Peyer's patch (tissue), 4 donors: Measurements from ENCODE around the gene CSNK1A1L. TPM values are rescaled to one million over a fixed set of nuclear protein-coding genes. Genes with fewer than 3 reads are reported as not detected.

Experiments used
- DNase-seq, 3 donors: peaks; one replicate each; pipeline ENCODE4 v3.0.0-alpha.2; 2017 to 2019
- H3K27ac ChIP-seq, 4 donors: fragments of 200-600 bp; sonication (generic); one replicate each; pipeline ENCODE4 v1.5.1; 2016 to 2019
- H3K27me3 ChIP-seq, 2 donors: fragments of 200-600 bp; sonication (generic); one replicate each; pipeline ENCODE4 v1.5.1; 2019
- H3K36me3 ChIP-seq, 3 donors: fragments of 200-600 bp; sonication (generic); one replicate each; pipeline ENCODE4 v1.5.1; 2016 to 2019
- H3K4me1 ChIP-seq, 4 donors: fragments of 200-600 bp; sonication (generic); one replicate each; pipeline ENCODE4 v1.5.1; 2016 to 2019
- H3K4me3 ChIP-seq, 4 donors: fragments of 200-600 bp; sonication (generic); 1 replicate in 3 of 4; 2 replicates in 1 of 4; pipeline ENCODE4 v1.5.1; 2016 to 2019; ENCODE audit warnings: mild to moderate bottlenecking in 1 of 4
- H3K9me3 ChIP-seq, 4 donors: fragments of 200-600 bp; sonication (generic); one replicate each; pipeline ENCODE4 v1.5.1; 2016 to 2019; ENCODE audit warnings: mild to moderate bottlenecking in 1 of 4
- CTCF ChIP-seq, 6 experiments: fragments of 450-650 bp in 4 of 6; fragments of 200-600 bp in 2 of 6; sonication (generic) in 1 of 6; IDR thresholded peaks; one replicate each; pipeline ENCODE4 v1.5.1; 2017 to 2019; ENCODE audit warnings: antibody characterized with exemption in 6 of 6, mild to moderate bottlenecking in 3 of 6, moderate library complexity in 1 of 6
- POLR2A ChIP-seq, 2 donors: fragments of 450-650 bp; IDR thresholded peaks; one replicate each; pipeline ENCODE4 v1.5.1; 2017; ENCODE audit warnings: antibody characterized with exemption in 2 of 2, mild to moderate bottlenecking in 2 of 2, moderate library complexity in 2 of 2
- total RNA-seq, 4 donors: library from RNA; depleted of rRNA; stranded (reverse); fragments of >200 nt; gene quantifications; one replicate each; pipeline ENCODE4 v1.1.0, GENCODE V29; 2016

The CSNK1A1L gene
- total RNA-seq, 4 donors from 2014 or later, result not detected

GRCh38 chr13:37107456-37107855 is 2.0 kb upstream of the CSNK1A1L start:
- H3K27ac ChIP-seq, result no peak overlapping the region
- TF ChIP-seq CTCF (IDR thresholded peaks at IDR 0.05) (no peak), POLR2A (IDR thresholded peaks at IDR 0.05) (no peak)
- no peak for DNase-seq

GRCh38 chr13:37106642-37107041 is 1.2 kb upstream of the CSNK1A1L start:
- TF ChIP-seq CTCF (IDR thresholded peaks at IDR 0.05) (no peak), POLR2A (IDR thresholded peaks at IDR 0.05) (no peak)
- no peak for DNase-seq
- no peaks in the 10 kb centered on the region for H3K9me3 ChIP-seq
- H3K4me3 ChIP-seq, result no peak overlapping the region
- H3K4me1 ChIP-seq, result no peaks in the 10 kb centered on the region
- no peaks in the 10 kb centered on the region for H3K36me3 ChIP-seq
- no peak overlapping the region for H3K27ac ChIP-seq
- H3K27me3 ChIP-seq, result no peaks in the 10 kb centered on the region

More at GRCh38 chr13:37107456-37107855, 2.0 kb upstream of the CSNK1A1L start:
- no peaks in the 10 kb centered on the region for H3K36me3 ChIP-seq
- no peaks in the 10 kb centered on the region for H3K27me3 ChIP-seq
- H3K9me3 ChIP-seq, result no peaks in the 10 kb centered on the region
- no peaks in the 10 kb centered on the region for H3K4me1 ChIP-seq
- H3K4me3 ChIP-seq, result no peak overlapping the region

- Histone ChIP-seq H3K27ac (no peak overlapping the region), H3K27me3 (no peaks in the 10 kb centered on the region), H3K4me3 (no peak overlapping the region), H3K4me1 (no peaks in the 10 kb centered on the region), H3K9me3 (no peaks in the 10 kb centered on the region), H3K36me3 (no peaks in the 10 kb centered on the region)
- TF ChIP-seq POLR2A (IDR thresholded peaks at IDR 0.05) (no peak), CTCF (IDR thresholded peaks at IDR 0.05) (no peak)
- no peak for DNase-seq
These were observed 2.6 kb downstream of the CSNK1A1L start for GRCh38 chr13:37102896-37103295.

GRCh38 chr13:37101201-37101600 is 4.3 kb downstream of the CSNK1A1L start:
- H3K27me3 ChIP-seq, result no peaks in the 10 kb centered on the region
- H3K4me3 ChIP-seq, result no peak overlapping the region
- H3K36me3 ChIP-seq, result no peaks in the 10 kb centered on the region
- H3K4me1 ChIP-seq, result no peaks in the 10 kb centered on the region
- DNase-seq, result no peak
- no peak overlapping the region for H3K27ac ChIP-seq
- no peaks in the 10 kb centered on the region for H3K9me3 ChIP-seq
- TF ChIP-seq POLR2A (IDR thresholded peaks at IDR 0.05), result no peak
- TF ChIP-seq CTCF (IDR thresholded peaks at IDR 0.05), result no peak

GRCh38 chr13:37100731-37101130 is 4.7 kb downstream of the CSNK1A1L start:
- no peak overlapping the region for H3K27ac ChIP-seq
- TF ChIP-seq POLR2A (IDR thresholded peaks at IDR 0.05), result no peak
- no peak for TF ChIP-seq CTCF (IDR thresholded peaks at IDR 0.05)
- no peaks in the 10 kb centered on the region for H3K36me3 ChIP-seq
- no peak for DNase-seq
- H3K27me3 ChIP-seq, result no peaks in the 10 kb centered on the region
- no peak overlapping the region for H3K4me3 ChIP-seq
- H3K9me3 ChIP-seq, result no peaks in the 10 kb centered on the region
- H3K4me1 ChIP-seq, result no peaks in the 10 kb centered on the region

- Histone ChIP-seq H3K9me3 (no peaks in the 10 kb centered on the region), H3K4me1 (no peaks in the 10 kb centered on the region), H3K27ac (no peak overlapping the region), H3K4me3 (no peak overlapping the region), H3K36me3 (no peaks in the 10 kb centered on the region), H3K27me3 (no peaks in the 10 kb centered on the region)
- DNase-seq, result no peak
- no peak for TF ChIP-seq POLR2A (IDR thresholded peaks at IDR 0.05)
These were observed 8.4 kb downstream of the CSNK1A1L start for GRCh38 chr13:37097076-37097475.
